Effector memory CD4-positive, alpha-beta T cell (primary cell): ENCODE data around the gene CD7.
A peak's percentile ranks its signal among the peaks of the same experiment; 100 is the strongest.

Source experiments
- DNase-seq, 3 donors: peaks; one replicate each; pipeline ENCODE4 v3.0.0-alpha.2; 2020
- H3K27ac ChIP-seq: 2 replicates; pipeline ENCODE4 v1.7.0; 2013; ENCODE audit warnings: mild to moderate bottlenecking, low read length, moderate library complexity; ENCODE audit not compliant: insufficient read depth, poor library complexity, severe bottlenecking
- H3K27me3 ChIP-seq: replicated peaks from 2 replicates; pipeline ENCODE4 v1.7.0; 2013; ENCODE audit warnings: mild to moderate bottlenecking, low read length; ENCODE audit not compliant: insufficient read depth, control insufficient read depth, poor library complexity, severe bottlenecking
- H3K36me3 ChIP-seq: 2 replicates; pipeline ENCODE4 v1.7.0; 2013; ENCODE audit warnings: mild to moderate bottlenecking, low read length, moderate library complexity; ENCODE audit not compliant: control insufficient read depth, insufficient read depth
- H3K4me1 ChIP-seq: 2 replicates; pipeline ENCODE4 v1.7.0; 2013; ENCODE audit warnings: low read length, mild to moderate bottlenecking; ENCODE audit not compliant: control insufficient read depth, insufficient read depth, poor library complexity, severe bottlenecking
- H3K4me3 ChIP-seq: 2 replicates; pipeline ENCODE4 v1.7.0; 2013; ENCODE audit warnings: low read length, low read depth, mild to moderate bottlenecking; ENCODE audit not compliant: insufficient read depth, poor library complexity, severe bottlenecking
- H3K9me3 ChIP-seq: 2 replicates; pipeline ENCODE4 v1.7.0; 2013; ENCODE audit warnings: mild to moderate bottlenecking, low read length, moderate library complexity; ENCODE audit not compliant: control insufficient read depth

The CD7 gene

GRCh38 chr17:82355770-82356427 lies 38.5 kb upstream of the CD7 start:
- Histone ChIP-seq H3K4me3 (no peak overlapping the region), H3K27ac (no peak overlapping the region), H3K4me1 (peaks cover 6% of the 10 kb centered on the region), H3K27me3 (no peaks in the 10 kb centered on the region), H3K9me3 (no peaks in the 10 kb centered on the region), H3K36me3 (no peaks in the 10 kb centered on the region)
- DNase-seq, result no peak

GRCh38 chr17:82354804-82355308 lies 37.4 kb upstream of the CD7 start:
- H3K36me3 ChIP-seq, result no peaks in the 10 kb centered on the region
- no peak overlapping the region for H3K4me3 ChIP-seq
- H3K4me1 ChIP-seq, result peaks cover 6% of the 10 kb centered on the region
- H3K9me3 ChIP-seq, result no peaks in the 10 kb centered on the region
- DNase-seq, result no peak
- H3K27me3 ChIP-seq, result no peaks in the 10 kb centered on the region
- no peak overlapping the region for H3K27ac ChIP-seq

DNA sequence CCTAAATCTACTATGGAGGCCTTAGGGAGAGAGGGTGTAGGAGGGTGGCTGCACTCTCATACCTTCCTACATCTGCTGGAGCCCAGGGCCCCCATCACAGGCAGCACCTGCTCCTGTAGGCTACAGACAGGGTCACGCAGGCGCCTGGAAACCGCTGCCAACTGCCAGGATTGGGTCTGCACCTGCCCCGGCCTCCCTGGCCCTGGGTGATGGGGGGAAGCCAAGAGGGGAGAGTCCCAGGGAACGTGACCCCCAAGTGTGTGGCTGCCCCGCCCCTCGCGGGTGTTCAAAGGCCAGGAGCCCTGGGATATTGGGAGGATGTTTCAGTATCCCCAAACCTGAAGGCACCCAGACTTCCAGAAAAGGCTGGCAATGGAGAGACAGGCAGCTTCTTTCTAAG lies 36.1 kb upstream of the CD7 start:
- Histone ChIP-seq H3K27ac (no peak overlapping the region), H3K27me3 (no peaks in the 10 kb centered on the region), H3K9me3 (no peaks in the 10 kb centered on the region), H3K4me3 (no peak overlapping the region), H3K36me3 (no peaks in the 10 kb centered on the region), H3K4me1 (peaks cover 6% of the 10 kb centered on the region)
- DNase-seq, result no peak

DNA sequence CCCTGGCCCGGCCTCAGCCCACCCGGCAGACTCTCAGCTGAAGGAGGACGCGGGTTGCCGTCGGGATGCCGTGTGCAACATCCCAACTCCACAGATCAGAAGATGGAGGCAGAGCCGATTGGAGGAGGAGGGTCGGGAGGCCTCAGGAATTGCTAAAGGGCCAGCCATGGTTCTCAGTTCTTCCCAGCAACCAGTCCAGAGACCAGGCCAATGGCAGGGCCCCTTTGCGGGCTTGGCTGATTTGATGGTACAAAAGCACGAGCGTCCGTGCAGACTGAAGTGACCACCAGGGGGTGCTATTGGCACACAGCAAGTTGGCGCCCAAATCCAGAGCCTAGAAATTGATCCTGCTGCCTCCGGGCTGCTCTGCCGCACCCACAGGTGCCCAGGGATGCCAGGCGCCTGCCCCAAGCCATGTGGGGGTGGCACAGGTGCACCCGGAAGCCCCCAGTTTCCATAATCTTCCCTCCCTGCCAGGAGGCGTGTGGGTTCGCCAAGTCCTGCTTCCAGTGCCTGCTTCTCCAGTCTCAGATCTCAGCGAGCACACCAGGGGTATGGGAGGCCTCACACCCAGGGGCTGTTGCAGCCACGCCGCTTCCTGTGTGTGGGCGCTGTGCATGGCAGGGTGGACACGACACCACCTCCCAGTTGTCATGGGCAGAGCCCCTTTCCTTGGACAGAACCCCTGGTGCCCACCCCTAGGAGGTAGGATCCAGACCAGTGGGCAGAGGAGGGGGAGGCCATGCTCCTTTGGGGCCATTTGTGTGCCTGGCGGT lies 34.5 kb upstream of the CD7 start:
- Histone ChIP-seq H3K36me3 (no peaks in the 10 kb centered on the region), H3K27me3 (no peaks in the 10 kb centered on the region), H3K4me3 (no peak overlapping the region), H3K4me1 (peaks cover 6% of the 10 kb centered on the region), H3K27ac (no peak overlapping the region), H3K9me3 (no peaks in the 10 kb centered on the region)
- DNase-seq, result peak; percentile 55 to 74 (median 66)

- H3K36me3 ChIP-seq, result no peaks in the 10 kb centered on the region
- H3K4me3 ChIP-seq, result no peak overlapping the region
- DNase-seq, result no peak
- H3K27me3 ChIP-seq, result no peaks in the 10 kb centered on the region
- H3K4me1 ChIP-seq, result peaks cover 6% of the 10 kb centered on the region
- H3K9me3 ChIP-seq, result no peaks in the 10 kb centered on the region
- H3K27ac ChIP-seq, result no peak overlapping the region
Measured at GRCh38 chr17:82351254-82351712, 33.9 kb upstream of the CD7 start.

- H3K4me1 ChIP-seq, result peaks cover 6% of the 10 kb centered on the region
Measured at GRCh38 chr17:82350182-82351030, 33.0 kb upstream of the CD7 start.

GRCh38 chr17:82349287-82349701 lies 31.9 kb upstream of the CD7 start:
- Histone ChIP-seq H3K27ac (no peak overlapping the region), H3K4me1 (peaks cover 6% of the 10 kb centered on the region), H3K9me3 (no peaks in the 10 kb centered on the region), H3K36me3 (no peaks in the 10 kb centered on the region), H3K4me3 (no peak overlapping the region), H3K27me3 (no peaks in the 10 kb centered on the region)
- no peak for DNase-seq

More at GRCh38 chr17:82350182-82351030, 33.0 kb upstream of the CD7 start:
- Histone ChIP-seq H3K36me3 (no peaks in the 10 kb centered on the region), H3K4me3 (no peak overlapping the region), H3K9me3 (no peaks in the 10 kb centered on the region), H3K27me3 (no peaks in the 10 kb centered on the region), H3K27ac (no peak overlapping the region)
- DNase-seq, result no peak

GRCh38 chr17:82348866-82349265 lies 31.5 kb upstream of the CD7 start:
- H3K4me1 ChIP-seq, result peaks cover 6% of the 10 kb centered on the region
- no peak overlapping the region for H3K4me3 ChIP-seq
- no peak overlapping the region for H3K27ac ChIP-seq
- H3K9me3 ChIP-seq, result no peaks in the 10 kb centered on the region
- DNase-seq, result no peak
- H3K36me3 ChIP-seq, result no peaks in the 10 kb centered on the region
- no peaks in the 10 kb centered on the region for H3K27me3 ChIP-seq

- no peak for DNase-seq
- Histone ChIP-seq H3K27me3 (no peaks in the 10 kb centered on the region), H3K4me3 (no peak overlapping the region), H3K27ac (no peak overlapping the region), H3K9me3 (no peaks in the 10 kb centered on the region), H3K4me1 (peaks cover 6% of the 10 kb centered on the region), H3K36me3 (no peaks in the 10 kb centered on the region)
Measured at GRCh38 chr17:82348434-82348833, 31.0 kb upstream of the CD7 start.
